HG03139 (cell line): ENCODE data around the gene NEUROD1.

Source experiments
- ATAC-seq: cut with Tn5 transposase; IDR thresholded peaks from one replicate; pipeline ENCODE4 v1.9.1; 2021; ENCODE audit not compliant: unreplicated experiment

The NEUROD1 gene

DNA sequence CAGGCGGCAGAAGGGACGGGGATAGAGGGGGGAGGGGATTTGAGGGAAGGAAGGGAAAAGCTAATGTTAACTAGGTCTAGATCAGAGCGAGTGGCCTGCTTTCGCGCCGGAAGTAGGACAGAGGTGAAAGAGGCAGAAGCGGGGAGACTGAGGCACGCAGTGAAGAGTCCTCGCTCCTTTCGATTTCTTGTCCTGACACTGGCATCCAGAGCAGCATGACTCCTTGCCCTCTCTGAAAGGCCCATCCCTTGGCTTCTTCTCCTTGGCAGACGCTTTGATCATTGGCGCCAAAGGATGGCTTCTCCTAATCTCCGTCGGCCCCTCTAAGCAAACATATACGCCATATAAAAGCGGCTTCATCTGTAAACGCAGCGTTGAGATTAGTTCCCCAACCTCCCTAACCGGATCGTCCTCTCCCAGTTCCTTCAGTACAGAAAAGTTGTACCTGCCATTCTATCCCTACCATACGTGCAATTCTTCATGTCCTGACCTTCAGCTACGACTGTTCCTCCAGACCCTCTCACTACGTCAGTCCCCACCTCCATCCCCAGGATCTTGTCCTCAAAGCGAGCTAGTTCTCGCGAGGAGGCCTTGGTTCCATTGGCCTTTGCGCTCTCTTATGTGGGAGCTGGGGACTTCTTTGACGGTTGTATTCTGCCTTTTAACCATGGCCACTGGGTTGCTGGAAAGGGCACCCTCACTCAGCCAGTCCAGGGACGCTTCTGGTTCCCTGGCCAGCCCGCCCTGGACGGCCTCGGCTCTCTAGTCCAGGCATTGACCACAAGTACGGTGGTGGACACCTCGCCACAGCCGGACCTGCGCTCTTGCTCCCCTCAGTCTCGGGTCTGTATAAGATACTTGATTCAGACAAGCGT is 857 bp upstream of the NEUROD1 start:
- ATAC-seq, result no peak

- no peak for ATAC-seq
These were observed 755 bp downstream of the NEUROD1 start for GRCh38 chr2:181679544-181679979.

DNA sequence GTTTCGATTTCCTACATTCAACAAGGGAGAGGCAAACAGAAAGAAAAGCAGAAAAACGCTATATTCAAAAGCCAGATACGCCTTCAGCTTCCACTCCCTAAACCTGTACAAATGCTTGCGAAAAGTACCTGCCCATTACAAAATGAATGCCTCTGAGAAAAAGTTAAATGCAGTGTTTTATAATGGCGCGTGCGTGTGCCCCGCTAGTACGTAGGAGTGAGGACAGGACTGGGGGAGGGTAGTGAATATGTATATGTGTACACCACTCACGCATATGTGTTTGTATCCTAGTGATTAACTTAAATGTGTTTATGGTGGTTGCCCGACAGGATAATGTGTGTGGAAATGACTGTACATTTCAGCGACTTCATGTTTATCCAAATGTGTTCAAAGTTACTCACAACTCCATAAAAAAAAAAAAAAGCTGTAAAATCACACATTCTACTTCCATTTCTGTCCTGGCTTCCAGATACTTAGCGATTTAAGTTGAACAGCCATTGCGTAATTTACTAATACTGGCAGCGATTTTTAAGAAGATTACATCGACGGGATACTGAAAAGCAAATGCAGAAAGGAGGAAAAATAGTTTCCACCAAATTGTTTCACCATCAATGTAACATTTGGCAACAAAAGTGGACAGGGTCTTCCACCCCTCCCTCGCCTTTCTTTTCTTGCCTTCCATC is 1.3 kb downstream of the NEUROD1 start:
- no peak for ATAC-seq

- no peak for ATAC-seq
These were observed 2.3 kb downstream of the NEUROD1 start for GRCh38 chr2:181677912-181678586.

DNA sequence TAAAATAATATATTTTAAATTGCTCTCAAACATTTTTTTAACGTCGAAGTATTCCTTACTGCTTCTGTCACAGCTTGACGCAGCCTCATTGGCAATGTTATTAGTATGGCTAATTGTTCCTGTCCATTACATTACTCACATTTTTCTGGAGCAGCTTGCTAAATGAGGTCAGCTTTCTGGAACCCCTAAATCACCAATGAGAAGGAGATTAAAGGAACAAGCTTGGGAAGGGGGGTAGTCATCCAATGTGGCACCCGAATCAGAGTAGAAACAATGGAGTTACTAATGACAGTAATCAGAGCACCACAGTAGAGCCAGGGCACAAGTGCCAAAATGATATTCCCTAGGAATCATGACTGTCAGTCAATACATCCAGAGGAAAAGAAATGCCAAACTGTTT is 5.1 kb downstream of the NEUROD1 start:
- no peak for ATAC-seq

GRCh38 chr2:181674461-181674860 is 5.9 kb downstream of the NEUROD1 start:
- no peak for ATAC-seq

- ATAC-seq, result no peak
These were observed 7.1 kb downstream of the NEUROD1 start for GRCh38 chr2:181673173-181673572.

GRCh38 chr2:181672255-181673008 is 7.9 kb downstream of the NEUROD1 start:
- ATAC-seq, result peak; percentile 78

- no peak for ATAC-seq
These were observed 9.7 kb downstream of the NEUROD1 start for GRCh38 chr2:181670632-181671031.

GRCh38 chr2:181667234-181667633 is 13.1 kb downstream of the NEUROD1 start:
- ATAC-seq, result no peak

DNA sequence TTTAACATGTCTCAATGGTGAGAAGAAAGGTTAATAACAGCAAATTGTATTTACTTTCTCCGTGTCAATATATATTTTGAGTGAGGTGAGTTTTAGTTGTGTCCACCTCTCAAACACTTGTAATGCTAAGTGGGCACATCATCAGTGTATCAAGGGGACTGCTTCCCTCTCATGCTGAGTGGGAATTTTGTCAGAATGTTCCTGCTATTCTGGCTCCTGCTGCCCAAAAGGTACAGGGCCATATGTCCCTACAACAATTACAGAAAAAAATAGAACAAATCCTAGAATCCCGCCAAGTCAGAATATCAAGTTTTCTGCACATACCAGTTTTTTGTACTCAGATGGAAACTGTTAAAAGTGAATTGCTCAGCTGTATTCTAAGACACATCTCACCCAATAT is 18.0 kb downstream of the NEUROD1 start:
- no peak for ATAC-seq

- ATAC-seq, result no peak
These were observed 20.1 kb downstream of the NEUROD1 start for GRCh38 chr2:181660181-181660580.

DNA sequence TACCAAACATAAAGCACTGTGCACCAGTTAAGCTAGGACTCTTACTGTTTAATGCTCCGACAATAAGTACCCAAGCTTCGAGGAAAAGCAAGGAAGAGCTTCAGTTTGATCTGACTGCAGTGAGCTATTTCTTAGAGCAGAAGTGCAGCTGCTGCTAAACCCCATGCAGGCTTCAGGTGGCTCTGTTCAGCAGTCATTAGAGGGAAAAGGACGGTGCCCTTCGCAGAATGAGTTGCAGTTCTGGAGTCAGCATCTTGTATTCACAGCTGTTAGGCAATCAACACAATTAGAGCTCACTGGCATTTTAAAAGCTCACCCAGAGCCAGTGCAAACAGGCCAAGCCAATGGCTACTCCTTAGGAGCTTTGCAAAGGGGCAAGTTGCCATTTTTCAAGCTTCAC is 21.9 kb downstream of the NEUROD1 start:
- no peak for ATAC-seq

DNA sequence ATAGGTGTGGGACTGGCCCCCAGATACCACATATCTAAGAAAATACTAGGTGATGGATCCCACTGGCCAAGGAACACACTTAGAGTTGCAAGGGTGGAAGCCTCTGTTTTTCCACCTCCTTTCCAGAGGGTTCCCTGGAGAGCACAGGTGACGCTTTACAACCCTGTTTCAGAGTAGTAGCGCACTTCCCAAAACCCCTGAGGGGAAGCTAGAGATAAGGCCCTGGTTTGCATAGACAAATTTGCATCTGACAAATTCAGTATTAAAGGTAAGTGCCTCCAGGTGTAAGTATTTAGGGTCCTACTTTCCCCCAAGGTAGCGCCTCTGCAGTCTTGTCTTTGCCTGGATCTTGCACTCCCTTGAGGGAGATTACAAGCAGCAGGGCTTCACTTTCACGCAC is 22.9 kb downstream of the NEUROD1 start:
- no peak for ATAC-seq

- ATAC-seq, result peak; percentile 77
These were observed 23.6 kb downstream of the NEUROD1 start, which contains the start of gene CERKL for GRCh38 chr2:181656450-181657291. Gene CERKL, minus strand, starts transcription at chr2:181657105. Its CDS starts 99 bp downstream, at chr2:181657006.

DNA sequence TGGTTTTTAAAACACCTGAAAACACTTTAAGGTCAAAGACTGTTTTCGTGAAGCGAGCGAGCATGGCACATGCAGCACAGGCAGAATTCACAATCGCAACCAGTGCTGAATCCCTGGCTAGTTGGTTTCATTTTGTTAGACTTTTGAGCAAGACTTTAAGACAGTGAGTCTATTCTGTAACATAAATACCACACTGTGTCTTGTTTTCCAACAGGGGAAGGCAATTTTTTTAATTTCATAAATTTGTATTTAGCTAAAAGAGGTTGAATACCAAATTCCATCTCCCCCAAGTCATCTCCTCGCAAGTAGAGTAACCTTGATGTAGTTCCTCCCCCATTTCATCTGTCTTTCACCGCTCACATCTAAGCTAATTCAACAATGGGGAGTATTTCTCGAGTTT is 24.8 kb downstream of the NEUROD1 start:
- no peak for ATAC-seq

GRCh38 chr2:181649436-181649979 is 30.8 kb downstream of the NEUROD1 start:
- no peak for ATAC-seq

DNA sequence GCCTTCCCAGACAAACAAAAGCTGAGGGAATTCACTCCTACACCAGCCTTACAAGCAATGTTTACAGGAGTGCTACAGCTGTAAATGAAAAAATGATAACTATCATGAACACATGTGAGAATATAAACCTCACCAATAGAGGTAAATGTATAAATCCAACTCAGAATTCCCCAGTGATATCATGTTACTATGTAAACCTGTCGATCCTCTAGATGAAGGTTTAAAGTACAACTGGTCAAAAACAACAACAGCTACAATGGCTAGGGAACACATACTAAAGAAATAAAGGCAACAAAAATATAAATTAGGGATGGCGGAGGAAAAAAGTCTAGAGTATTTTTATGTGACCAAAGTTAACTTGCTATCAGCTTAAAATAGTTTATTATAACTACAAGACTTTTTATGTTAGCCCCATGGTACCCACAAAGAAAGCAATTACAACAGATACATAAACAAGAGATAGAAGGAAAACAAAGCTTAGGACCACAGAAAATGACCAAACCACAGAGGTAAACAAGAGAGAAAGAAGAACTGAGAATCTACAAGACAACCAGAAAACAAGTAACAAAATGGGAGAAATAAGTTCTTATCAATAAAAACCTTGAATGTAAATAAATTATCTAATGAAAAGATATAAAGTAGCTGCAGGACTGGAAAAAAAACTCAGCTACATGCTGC is 31.7 kb downstream of the NEUROD1 start:
- no peak for ATAC-seq

DNA sequence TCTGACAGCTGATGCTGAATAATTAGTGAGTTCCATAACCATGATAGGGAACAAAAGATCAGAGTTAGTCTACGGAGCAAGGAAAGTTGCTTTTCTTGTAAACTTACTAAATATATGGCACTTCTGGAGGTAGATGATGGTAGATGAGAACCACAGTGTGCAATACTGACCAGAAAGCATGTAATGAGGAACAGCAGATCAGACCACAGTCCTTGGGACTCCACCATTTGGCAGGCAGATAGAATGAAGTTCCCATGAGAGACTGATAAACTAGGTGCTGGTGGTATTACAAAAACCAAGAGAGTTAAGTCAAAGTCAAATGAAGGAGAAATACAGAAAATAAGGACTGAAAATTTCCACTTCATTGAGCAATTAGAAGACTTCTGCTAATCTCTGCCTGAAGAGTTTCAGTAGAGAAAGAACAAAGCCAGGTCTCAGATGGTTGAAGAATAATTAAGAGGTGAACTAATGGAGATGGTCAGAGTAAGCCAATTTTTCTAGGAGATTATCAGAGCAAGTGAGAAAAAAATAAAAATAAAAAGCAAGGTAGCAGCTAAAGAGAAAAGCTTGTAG is 33.8 kb downstream of the NEUROD1 start:
- ATAC-seq, result no peak
